HFFc6 (cell line): ENCODE measurements around the gene MOV10L1. TPM values are rescaled to one million over a fixed set of nuclear protein-coding genes. Genes with fewer than 3 reads are reported as not detected.
"Not testable (repeated sequence)": the region's sequence is repeated elsewhere in the genome, so short reads cannot be mapped to it uniquely, and the experiment has no call there.

ENCODE experiments used
- DNase-seq: peaks from one replicate; pipeline ENCODE4 v3.0.0-alpha.2; 2018
- H3K27ac Mint-ChIP-seq: 2 replicates; pipeline ENCODE4 v1.8.0; 2020; ENCODE audit warnings: mild to moderate bottlenecking, mixed read lengths
- H3K27me3 Mint-ChIP-seq: 2 replicates; pipeline ENCODE4 v1.8.0; 2021; ENCODE audit warnings: mild to moderate bottlenecking, moderate library complexity, mixed read lengths; ENCODE audit not compliant: insufficient read depth
- H3K36me3 Mint-ChIP-seq: 2 replicates; pipeline ENCODE4 v1.8.0; 2021; ENCODE audit warnings: low read depth, mixed read lengths
- H3K4me1 Mint-ChIP-seq: 2 replicates; pipeline ENCODE4 v1.8.0; 2020; ENCODE audit warnings: low read depth, mixed read lengths
- H3K4me3 Mint-ChIP-seq: 2 replicates; pipeline ENCODE4 v1.8.0; 2020; ENCODE audit warnings: mild to moderate bottlenecking, moderate library complexity, mixed read lengths
- H3K9me3 Mint-ChIP-seq: 2 replicates; pipeline ENCODE4 v1.8.0; 2020; ENCODE audit warnings: mild to moderate bottlenecking, mixed read lengths
- total RNA-seq, 6 experiments: library from RNA; stranded (reverse); fragmentation: NEBNext Ultra II Directional; extraction: Animal tissue kit (Norgen Biotek cat#: 25700); gene quantifications; 2 replicates in 1 of 6; 3 replicates in 5 of 6; pipeline ENCODE4 v1.2.3, GENCODE V29; 2021
- TF ChIP-seq, protein P1 (sequence below): fragments of 200-600 bp; sonication (generic); IDR thresholded peaks from 2 replicates; pipeline ENCODE4 v1.5.0; 2021; ENCODE audit warnings: antibody characterized with exemption, mild to moderate bottlenecking

MOV10L1 gene
- total RNA-seq, 6 experiments from 2014 or later, result 0.09 to 1.3 (median 0.26) TPM

DNA sequence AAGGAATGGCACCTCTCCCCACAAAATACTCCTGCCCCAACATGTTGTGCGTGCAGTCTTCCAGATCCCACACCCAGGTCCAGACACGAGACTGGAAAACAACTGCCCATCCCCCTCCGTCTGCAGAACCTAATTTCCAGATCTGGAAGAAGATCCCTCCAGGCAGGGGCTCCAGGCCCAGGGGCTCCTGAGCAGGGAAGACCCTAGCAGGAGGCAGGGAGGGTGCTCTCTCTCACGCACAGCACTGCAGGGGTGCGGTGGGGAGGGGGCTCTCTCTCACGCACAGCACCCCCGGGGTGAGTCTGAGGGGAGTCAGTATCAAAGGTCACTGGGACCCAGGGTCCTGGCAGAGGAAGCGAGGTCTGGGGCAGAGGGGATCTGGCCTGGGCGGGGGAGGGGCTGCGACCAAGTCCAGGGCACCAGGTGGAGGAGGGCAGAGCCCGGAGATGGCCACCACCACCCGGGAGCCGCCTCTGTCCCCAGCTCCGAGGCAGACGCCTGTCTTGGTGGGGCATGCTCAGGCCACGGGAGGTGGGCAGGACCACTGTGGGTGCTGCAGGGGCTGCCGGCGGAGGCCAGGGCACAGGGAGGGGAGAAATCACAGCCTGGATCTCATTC lies 6.2 kb upstream of the MOV10L1 start:
- Mint-ChIP-seq H3K27ac (no peak overlapping the region), H3K9me3 (peaks cover 8% of the 10 kb centered on the region; the same call in 1 of the 2 replicates), H3K27me3 (peaks cover 47% of the 10 kb centered on the region), H3K4me3 (no peak overlapping the region), H3K4me1 (no peaks in the 10 kb centered on the region), H3K36me3 (peaks cover 9% of the 10 kb centered on the region; the same call in 1 of the 2 replicates)
- TF ChIP-seq, protein P1, sequence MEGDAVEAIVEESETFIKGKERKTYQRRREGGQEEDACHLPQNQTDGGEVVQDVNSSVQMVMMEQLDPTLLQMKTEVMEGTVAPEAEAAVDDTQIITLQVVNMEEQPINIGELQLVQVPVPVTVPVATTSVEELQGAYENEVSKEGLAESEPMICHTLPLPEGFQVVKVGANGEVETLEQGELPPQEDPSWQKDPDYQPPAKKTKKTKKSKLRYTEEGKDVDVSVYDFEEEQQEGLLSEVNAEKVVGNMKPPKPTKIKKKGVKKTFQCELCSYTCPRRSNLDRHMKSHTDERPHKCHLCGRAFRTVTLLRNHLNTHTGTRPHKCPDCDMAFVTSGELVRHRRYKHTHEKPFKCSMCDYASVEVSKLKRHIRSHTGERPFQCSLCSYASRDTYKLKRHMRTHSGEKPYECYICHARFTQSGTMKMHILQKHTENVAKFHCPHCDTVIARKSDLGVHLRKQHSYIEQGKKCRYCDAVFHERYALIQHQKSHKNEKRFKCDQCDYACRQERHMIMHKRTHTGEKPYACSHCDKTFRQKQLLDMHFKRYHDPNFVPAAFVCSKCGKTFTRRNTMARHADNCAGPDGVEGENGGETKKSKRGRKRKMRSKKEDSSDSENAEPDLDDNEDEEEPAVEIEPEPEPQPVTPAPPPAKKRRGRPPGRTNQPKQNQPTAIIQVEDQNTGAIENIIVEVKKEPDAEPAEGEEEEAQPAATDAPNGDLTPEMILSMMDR, result no peak
- no peak for DNase-seq

DNA sequence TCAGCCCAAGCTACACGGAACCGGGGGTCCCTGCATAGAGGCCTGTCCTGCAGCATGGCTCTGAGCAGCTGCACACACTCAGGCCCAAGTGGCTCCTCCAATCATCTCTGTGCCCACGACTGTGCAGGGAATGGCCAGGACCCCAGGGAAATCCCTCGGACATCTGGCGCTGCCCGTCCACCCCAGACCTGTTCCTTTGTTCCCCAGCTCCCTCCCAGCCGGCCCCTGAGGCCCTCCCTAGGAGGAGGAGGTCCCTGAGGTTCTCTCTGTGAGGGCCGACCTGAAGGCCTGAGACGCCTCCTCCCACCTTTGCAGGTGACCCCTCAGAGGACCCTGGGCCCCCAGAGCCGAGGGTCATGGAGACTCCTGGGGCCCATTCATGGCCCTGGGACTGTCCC lies 5.7 kb upstream of the MOV10L1 start:
- H3K9me3 Mint-ChIP-seq, result peaks cover 9% of the 10 kb centered on the region; the same call in 1 of the 2 replicates
- peaks cover 9% of the 10 kb centered on the region; the same call in 1 of the 2 replicates for H3K36me3 Mint-ChIP-seq
- H3K4me1 Mint-ChIP-seq, result no peaks in the 10 kb centered on the region
- peaks cover 42% of the 10 kb centered on the region for H3K27me3 Mint-ChIP-seq
- H3K4me3 Mint-ChIP-seq, result no peak overlapping the region
- no peak for DNase-seq
- no peak overlapping the region for H3K27ac Mint-ChIP-seq
- TF ChIP-seq, protein P1, result no peak

DNA sequence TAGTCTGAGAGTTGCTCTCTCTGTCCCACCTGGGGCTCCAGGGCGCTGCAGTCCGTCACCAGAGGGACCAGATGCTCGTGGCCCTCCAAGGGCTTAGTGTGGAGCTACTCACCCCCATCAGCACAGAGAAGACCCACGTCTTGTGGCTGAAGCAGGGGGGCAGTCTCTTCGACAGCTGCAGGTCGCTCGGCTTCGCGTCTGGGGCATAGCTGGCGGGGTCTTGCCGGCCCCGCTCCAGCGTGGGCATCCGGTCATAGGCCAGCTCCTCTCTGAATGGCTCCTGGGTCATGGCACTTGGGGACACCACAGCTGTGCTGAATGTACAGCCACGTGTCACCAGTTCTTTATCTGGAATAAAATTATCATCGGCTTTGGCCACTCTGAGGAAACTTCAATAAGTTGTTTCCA lies 5.2 kb upstream of the MOV10L1 start:
- Mint-ChIP-seq H3K9me3 (peaks cover 14% of the 10 kb centered on the region), H3K27me3 (peaks cover 39% of the 10 kb centered on the region), H3K27ac (no peak overlapping the region), H3K36me3 (peaks cover 9% of the 10 kb centered on the region; the same call in 1 of the 2 replicates), H3K4me1 (no peaks in the 10 kb centered on the region), H3K4me3 (no peak overlapping the region)
- DNase-seq, result no peak
- TF ChIP-seq, protein P1, result no peak

DNA sequence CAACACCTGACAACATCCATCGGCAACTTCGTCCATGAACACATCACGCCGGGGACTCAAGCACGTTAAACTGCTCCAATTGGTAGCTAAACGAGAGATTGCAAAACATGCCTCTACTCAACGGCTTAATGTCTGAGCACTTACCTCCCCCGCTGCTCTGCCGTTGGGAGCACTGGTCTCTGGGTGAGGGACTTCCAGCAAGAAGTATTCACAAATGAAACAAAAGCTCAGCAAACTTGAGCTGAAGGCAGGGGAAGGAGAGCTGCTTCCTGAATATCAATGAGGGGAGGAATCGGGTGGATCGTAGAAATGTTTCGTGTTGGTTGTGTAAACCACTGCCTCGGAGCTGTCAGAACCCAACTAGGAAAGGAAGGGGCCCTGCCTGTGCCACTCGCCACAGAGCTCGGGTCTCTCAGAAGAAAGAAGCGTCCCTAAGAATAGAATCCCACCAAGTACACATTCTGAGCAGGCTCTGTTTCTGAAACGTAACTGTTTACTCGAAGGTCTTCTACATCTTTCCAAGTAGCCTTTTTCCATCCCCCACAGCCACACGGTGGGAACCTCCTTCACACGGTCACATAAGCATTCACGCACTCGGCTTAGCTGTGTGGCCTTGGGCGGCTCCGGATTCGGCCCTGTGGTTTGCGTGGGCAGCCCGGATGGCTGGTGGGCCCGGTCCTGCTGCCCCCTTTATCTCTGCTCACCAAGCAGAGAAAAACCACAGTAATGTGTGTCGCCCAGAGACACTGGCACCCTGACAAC lies 4.4 kb upstream of the MOV10L1 start, which contains the start of gene MLC1:
Gene MLC1 (minus strand): TSS at position 216 of the 762 bp plus-strand sequence. CDS start 524 bp downstream, outside the sequence.
- Mint-ChIP-seq H3K36me3 (peaks cover 9% of the 10 kb centered on the region; the same call in 1 of the 2 replicates), H3K27ac (no peak within 1 kb of the TSS), H3K4me3 (no peak within 1 kb of the TSS), H3K9me3 (peaks cover 16% of the 10 kb centered on the region), H3K4me1 (no peaks in the 10 kb centered on the region), H3K27me3 (peaks cover 37% of the 10 kb centered on the region)
- DNase-seq, result no peak
- TF ChIP-seq, protein P1, result no peak

DNA sequence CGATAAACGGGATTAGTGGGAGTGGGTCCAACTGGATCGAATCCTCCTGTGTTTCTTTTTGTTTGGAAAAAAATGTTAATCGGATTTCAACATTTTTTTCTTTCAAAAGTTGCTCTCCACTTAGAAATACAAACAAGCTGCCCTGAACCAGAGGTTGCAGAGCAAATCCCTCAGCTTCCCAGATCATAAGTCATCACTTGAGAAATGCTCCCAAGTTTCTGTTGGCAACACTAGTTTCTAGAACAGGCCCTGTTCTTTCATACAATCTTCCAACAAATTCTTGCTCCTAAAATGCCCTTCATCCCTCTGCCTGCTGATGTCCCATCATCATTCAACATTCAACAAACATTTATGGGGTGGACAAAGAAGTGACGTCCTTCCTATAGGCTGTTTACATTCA lies 3.3 kb upstream of the MOV10L1 start:
- peaks cover 9% of the 10 kb centered on the region for H3K36me3 Mint-ChIP-seq
- TF ChIP-seq, protein P1, result no peak
- no peak overlapping the region for H3K4me3 Mint-ChIP-seq
- DNase-seq, result peak; percentile 46
- H3K27me3 Mint-ChIP-seq, result peaks cover 40% of the 10 kb centered on the region
- no peak overlapping the region for H3K27ac Mint-ChIP-seq
- H3K4me1 Mint-ChIP-seq, result peaks cover 5% of the 10 kb centered on the region; the same call in 1 of the 2 replicates
- peaks cover 21% of the 10 kb centered on the region for H3K9me3 Mint-ChIP-seq

DNA sequence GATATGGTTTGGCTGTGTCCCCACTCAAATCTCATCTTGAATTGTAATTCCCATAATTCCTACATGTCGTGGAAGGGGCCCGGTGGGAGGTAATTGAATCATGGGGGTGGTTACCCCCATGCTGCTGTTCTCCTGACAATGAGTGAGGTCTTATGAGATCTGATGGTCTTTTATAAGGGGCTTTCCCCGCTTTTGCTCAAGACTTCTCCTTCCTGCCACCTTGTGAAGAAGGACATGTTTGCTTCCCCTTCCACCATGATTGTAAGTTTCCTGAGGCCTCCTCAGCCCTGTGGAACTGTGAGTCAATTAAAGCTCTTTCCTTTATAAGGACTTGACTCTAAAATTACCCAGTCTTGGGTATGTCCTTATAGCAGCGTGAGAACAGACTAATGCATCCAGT lies 2.8 kb upstream of the MOV10L1 start:
- not testable (repeated sequence) for H3K27ac Mint-ChIP-seq, H3K36me3 Mint-ChIP-seq, H3K4me1 Mint-ChIP-seq, H3K4me3 Mint-ChIP-seq, DNase-seq
- Mint-ChIP-seq H3K9me3 (peaks cover 21% of the 10 kb centered on the region), H3K27me3 (peaks cover 41% of the 10 kb centered on the region)
